ENCODE data around the gene EEF1A1.

- no peak for TF ChIP-seq CTCF (conservative IDR thresholded peaks at IDR 0.05; ENCODE audit: low read depth, low read length)
- TF ChIP-seq EZH2 (IDR thresholded peaks at IDR 0.05; ENCODE audit: low read length, unreplicated experiment) = no peak
Measured at GRCh38 chr6:73558624-73559398, 38.0 kb upstream of the EEF1A1 start.
